ENCODE measurements around the gene EFTUD2.

EFTUD2 gene

DNA sequence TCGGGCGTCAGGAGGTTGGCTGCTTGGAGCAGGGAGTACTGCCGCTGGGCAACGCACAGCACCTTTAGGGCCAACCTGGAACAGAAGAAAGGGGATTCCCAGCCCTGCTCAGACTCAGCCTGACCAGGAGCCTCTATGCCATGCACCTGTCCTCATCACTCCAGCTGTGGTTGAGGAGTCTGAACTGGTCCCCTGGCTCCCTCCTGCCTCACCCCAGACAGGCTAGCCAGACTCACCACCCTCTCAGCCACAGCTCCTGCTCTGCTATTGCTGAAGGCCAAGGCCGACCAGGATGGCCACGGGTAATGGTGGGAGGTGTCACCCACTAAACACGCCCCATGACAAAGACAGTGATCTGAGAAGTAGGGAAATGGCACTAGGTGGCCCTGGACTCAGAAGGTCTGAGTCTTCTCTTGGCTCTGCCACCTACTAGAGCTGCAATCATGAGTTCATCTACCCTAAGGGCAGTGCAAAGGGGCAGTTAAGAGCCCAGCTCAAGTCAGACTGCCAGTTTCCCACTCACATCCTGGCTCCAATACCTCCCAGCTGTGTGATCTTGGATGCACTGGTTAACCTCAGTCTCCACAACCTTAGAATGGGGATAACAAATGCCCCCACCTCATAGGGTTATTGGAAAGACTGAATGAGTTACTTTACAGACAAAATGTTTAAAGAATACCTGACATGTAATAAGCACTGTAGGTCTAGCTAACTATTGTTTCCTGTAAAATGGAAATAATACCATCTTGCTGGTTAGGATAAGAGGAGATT, 29.9 kb upstream of the EFTUD2 start:
- Histone ChIP-seq H3K4me1 (no peaks in the 10 kb centered on the region), H3K27me3 (no peaks in the 10 kb centered on the region), H3K9me3 (no peaks in the 10 kb centered on the region), H3K27ac (no peak overlapping the region), H3K36me3 (no peaks in the 10 kb centered on the region), H3K4me3 (no peak overlapping the region)
- DNase-seq, result peak in 1 of 2 donors; percentile 42
- TF ChIP-seq, protein P1, sequence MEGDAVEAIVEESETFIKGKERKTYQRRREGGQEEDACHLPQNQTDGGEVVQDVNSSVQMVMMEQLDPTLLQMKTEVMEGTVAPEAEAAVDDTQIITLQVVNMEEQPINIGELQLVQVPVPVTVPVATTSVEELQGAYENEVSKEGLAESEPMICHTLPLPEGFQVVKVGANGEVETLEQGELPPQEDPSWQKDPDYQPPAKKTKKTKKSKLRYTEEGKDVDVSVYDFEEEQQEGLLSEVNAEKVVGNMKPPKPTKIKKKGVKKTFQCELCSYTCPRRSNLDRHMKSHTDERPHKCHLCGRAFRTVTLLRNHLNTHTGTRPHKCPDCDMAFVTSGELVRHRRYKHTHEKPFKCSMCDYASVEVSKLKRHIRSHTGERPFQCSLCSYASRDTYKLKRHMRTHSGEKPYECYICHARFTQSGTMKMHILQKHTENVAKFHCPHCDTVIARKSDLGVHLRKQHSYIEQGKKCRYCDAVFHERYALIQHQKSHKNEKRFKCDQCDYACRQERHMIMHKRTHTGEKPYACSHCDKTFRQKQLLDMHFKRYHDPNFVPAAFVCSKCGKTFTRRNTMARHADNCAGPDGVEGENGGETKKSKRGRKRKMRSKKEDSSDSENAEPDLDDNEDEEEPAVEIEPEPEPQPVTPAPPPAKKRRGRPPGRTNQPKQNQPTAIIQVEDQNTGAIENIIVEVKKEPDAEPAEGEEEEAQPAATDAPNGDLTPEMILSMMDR (IDR thresholded peaks at IDR 0.05), result no peak
- intact Hi-C loops (cut with DNase I; ENCODE audit: low total_unique reads), result loop anchor here (10.0 kb wide), 1 partner anchor 266 kb away; no protein-coding TSS in a partner anchor

- peak in 1 of 2 donors; percentile 58 for DNase-seq
- intact Hi-C loops (cut with DNase I; ENCODE audit: low total_unique reads), result loop anchor here (10.0 kb wide), 1 partner anchor 267 kb away; no protein-coding TSS in a partner anchor
- TF ChIP-seq, protein P1 (IDR thresholded peaks at IDR 0.05), result no peak
- Histone ChIP-seq H3K27me3 (no peaks in the 10 kb centered on the region), H3K27ac (no peak overlapping the region), H3K4me1 (no peaks in the 10 kb centered on the region), H3K36me3 (no peaks in the 10 kb centered on the region), H3K9me3 (no peaks in the 10 kb centered on the region), H3K4me3 (no peak overlapping the region)
Measured at GRCh38 chr17:44928136-44928535, 28.9 kb upstream of the EFTUD2 start.

- TF ChIP-seq, protein P1 (IDR thresholded peaks at IDR 0.05), result no peak
- DNase-seq, result peak in 1 of 2 donors; percentile 44
- no peaks in the 10 kb centered on the region for H3K9me3 ChIP-seq
- no peak overlapping the region for H3K4me3 ChIP-seq
- no peaks in the 10 kb centered on the region for H3K27me3 ChIP-seq
- H3K36me3 ChIP-seq, result no peaks in the 10 kb centered on the region
- no peak overlapping the region for H3K27ac ChIP-seq
- intact Hi-C loops (cut with DNase I; ENCODE audit: low total_unique reads), result loop anchor here (10.0 kb wide), 1 partner anchor 267 kb away; no protein-coding TSS in a partner anchor
- H3K4me1 ChIP-seq, result no peaks in the 10 kb centered on the region
Measured at GRCh38 chr17:44927696-44928095, 28.5 kb upstream of the EFTUD2 start.

GRCh38 chr17:44926821-44927525, 27.7 kb upstream of the EFTUD2 start:
- intact Hi-C loops (cut with DNase I; ENCODE audit: low total_unique reads), result loop anchor here (10.0 kb wide), 1 partner anchor 268 kb away; no protein-coding TSS in a partner anchor

More at GRCh38 chr17:44926821-44927525, 27.7 kb upstream of the EFTUD2 start:
- TF ChIP-seq, protein P1 (IDR thresholded peaks at IDR 0.05), result no peak
- Histone ChIP-seq H3K4me3 (no peak overlapping the region), H3K4me1 (no peaks in the 10 kb centered on the region), H3K27me3 (no peaks in the 10 kb centered on the region), H3K9me3 (no peaks in the 10 kb centered on the region), H3K27ac (no peak overlapping the region), H3K36me3 (no peaks in the 10 kb centered on the region)
- DNase-seq, result peak in 1 of 2 donors; percentile 48
